Common myeloid progenitor, CD34-positive (primary cell): ENCODE measurements around the gene POC1A.

ENCODE experiments used
- CTCF ChIA-PET: fragments of 350-600 bp; sonication (Branson Sonifier 250); formaldehyde crosslinking; loops from one replicate; lab custom pipeline; 2021; ENCODE audit warnings: antibody characterized with exemption; lab: Charles Lee
- POLR2A ChIA-PET: fragments of 350-600 bp; sonication (Branson Sonifier 250); formaldehyde crosslinking; loops from one replicate; lab custom pipeline; 2021; ENCODE audit warnings: antibody characterized with exemption; lab: Charles Lee
- DNase-seq, 3 donors: peaks; one replicate each; pipeline versions ENCODE4 v3.0.0 to v3.0.0-alpha.2; 2013
- H3K27ac ChIP-seq, 2 experiments: 1 replicate in 1 of 2; 2 replicates in 1 of 2; pipeline ENCODE4 v1.7.0; 2013; ENCODE audit warnings: inconsistent platforms in 2 of 2, low read length in 2 of 2, mild to moderate bottlenecking in 2 of 2, low read depth in 1 of 2, moderate library complexity in 1 of 2; ENCODE audit not compliant: severe bottlenecking in 2 of 2, insufficient read depth in 1 of 2, poor library complexity in 1 of 2
- H3K27me3 ChIP-seq, 5 experiments: replicated peaks in 2 of 5; 1 replicate in 3 of 5; 2 replicates in 2 of 5; pipeline versions ENCODE4 v1.6.1 to v1.7.0; 2013; ENCODE audit warnings: low read length in 4 of 5, mild to moderate bottlenecking in 2 of 5, moderate library complexity in 2 of 5, inconsistent platforms in 1 of 5; ENCODE audit not compliant: insufficient read depth in 5 of 5, control insufficient read depth in 4 of 5
- H3K36me3 ChIP-seq, 4 experiments: 1 replicate in 2 of 4; 2 replicates in 2 of 4; pipeline versions ENCODE4 v1.6.1 to v1.7.0; 2013; ENCODE audit warnings: low read length in 3 of 4, control low read depth in 1 of 4, mild to moderate bottlenecking in 1 of 4; ENCODE audit not compliant: control insufficient read depth in 4 of 4, insufficient read depth in 4 of 4
- H3K4me1 ChIP-seq, 4 experiments: 1 replicate in 3 of 4; 2 replicates in 1 of 4; pipeline versions ENCODE4 v1.6.1 to v1.7.1; 2013; ENCODE audit warnings: low read length in 3 of 4, mild to moderate bottlenecking in 3 of 4, control low read depth in 1 of 4, inconsistent platforms in 1 of 4, moderate library complexity in 1 of 4; ENCODE audit not compliant: control insufficient read depth in 4 of 4, insufficient read depth in 4 of 4; ENCODE audit errors: control extremely low read depth in 1 of 4
- H3K4me3 ChIP-seq, 7 experiments: 1 replicate in 4 of 7; 2 replicates in 3 of 7; pipeline versions ENCODE4 v1.5.1 to v1.7.0; 2013; ENCODE audit warnings: mild to moderate bottlenecking in 7 of 7, low read length in 6 of 7, moderate library complexity in 6 of 7, inconsistent platforms in 2 of 7, low read depth in 2 of 7, control low read depth in 1 of 7; ENCODE audit not compliant: insufficient read depth in 4 of 7, control insufficient read depth in 1 of 7; ENCODE audit errors: extremely low read depth in 1 of 7
- H3K9me3 ChIP-seq, 5 experiments: 1 replicate in 4 of 5; 2 replicates in 1 of 5; pipeline versions ENCODE4 v1.6.1 to v1.7.1; 2013; ENCODE audit warnings: low read length in 4 of 5, mild to moderate bottlenecking in 2 of 5, inconsistent platforms in 1 of 5, low read depth in 1 of 5, moderate library complexity in 1 of 5; ENCODE audit not compliant: control insufficient read depth in 4 of 5, insufficient read depth in 2 of 5; ENCODE audit errors: control extremely low read depth in 1 of 5
- WGBS: methylation state at CpG from one replicate; pipeline ENCODE4 v1.1.5; 2013; ENCODE audit not compliant: insufficient coverage; 5-methylcytosine and 5-hydroxymethylcytosine counted together

Gene POC1A

DNA sequence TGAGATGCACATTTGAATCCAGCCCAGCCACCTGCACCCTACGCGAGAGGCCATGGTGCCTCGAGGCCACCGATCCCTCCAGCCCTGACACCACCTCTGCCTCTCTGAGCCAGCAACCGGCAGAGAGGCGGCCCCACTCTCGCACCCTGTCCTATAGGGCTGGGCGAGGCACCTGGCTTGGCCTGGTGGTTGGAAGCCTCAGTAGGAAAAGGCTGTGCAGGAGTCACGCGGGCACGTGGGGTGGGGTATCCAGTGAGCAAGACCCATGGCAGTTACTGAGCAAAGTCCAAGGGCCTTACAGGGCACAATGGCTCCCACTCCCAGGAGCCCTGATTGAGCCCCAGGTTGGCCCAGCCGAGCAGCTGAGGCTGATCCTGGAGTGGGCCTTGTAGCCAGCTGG lies 85.5 kb downstream of the POC1A start:
- CTCF ChIA-PET = interaction anchor here (0.6 kb wide), 1 partner anchor 16 kb away, joined by 3 read pairs; no protein-coding TSS in a partner anchor
- peaks cover 0 to 26% (median 6%) of the 10 kb centered on the region in 4 experiments for H3K4me1 ChIP-seq
- no peak overlapping the region for H3K27ac ChIP-seq
- no peaks in the 10 kb centered on the region for H3K27me3 ChIP-seq
- peaks cover 0 to 4% (median under 1%) of the 10 kb centered on the region in 4 experiments for H3K36me3 ChIP-seq
- no peak for DNase-seq
- 98% methylated on average over 11 of the region's 12 CpGs for WGBS
- POLR2A ChIA-PET = no interaction called here
- H3K9me3 ChIP-seq = no peaks in the 10 kb centered on the region
- no peak overlapping the region for H3K4me3 ChIP-seq

- Histone ChIP-seq H3K4me3 (no peak overlapping the region), H3K4me1 (peaks cover 0 to 26% (median 6%) of the 10 kb centered on the region in 4 experiments), H3K27ac (no peak overlapping the region), H3K36me3 (no peaks in the 10 kb centered on the region), H3K27me3 (no peaks in the 10 kb centered on the region), H3K9me3 (no peaks in the 10 kb centered on the region)
- POLR2A ChIA-PET = no interaction called here
- CTCF ChIA-PET = no interaction called here
- 98% methylated on average over 9 of the region's 12 CpGs for WGBS
- no peak for DNase-seq
Measured at GRCh38 chr3:52068055-52068571, 86.1 kb downstream of the POC1A start.

DNA sequence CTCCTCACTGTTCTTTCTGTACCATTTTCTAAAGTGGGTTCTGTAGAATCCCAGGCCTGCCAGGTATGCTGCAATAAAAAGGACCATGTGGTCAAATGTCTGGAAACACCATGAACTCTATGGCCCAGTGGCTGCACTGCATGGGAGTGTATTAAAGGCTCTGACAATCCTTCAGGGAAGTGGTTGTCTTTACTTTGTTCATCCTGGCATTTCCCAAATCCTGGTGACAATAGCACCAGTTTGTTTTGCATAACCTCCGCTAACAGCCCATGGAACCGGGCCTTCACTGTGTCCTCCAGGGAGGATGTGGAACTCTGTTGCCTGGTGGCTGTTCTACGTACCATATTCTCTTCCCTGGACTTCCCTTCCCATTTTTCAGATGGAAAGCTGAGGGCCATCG lies 86.7 kb downstream of the POC1A start:
- Histone ChIP-seq H3K27ac (no peak overlapping the region), H3K36me3 (no peaks in the 10 kb centered on the region), H3K9me3 (no peaks in the 10 kb centered on the region), H3K4me3 (no peak overlapping the region), H3K27me3 (no peaks in the 10 kb centered on the region), H3K4me1 (peaks cover 0 to 27% (median 7%) of the 10 kb centered on the region in 4 experiments)
- 96% methylated on average over 3 of the region's 4 CpGs for WGBS
- DNase-seq = no peak
- ChIA-PET CTCF (no interaction called here), POLR2A (interaction anchor here (0.8 kb wide), 1 partner anchor 10 kb away, joined by 3 read pairs; no protein-coding TSS in a partner anchor)

- H3K4me3 ChIP-seq = no peak overlapping the region
- no peak overlapping the region for H3K27ac ChIP-seq
- ChIA-PET POLR2A (interaction anchor here (0.8 kb wide), 1 partner anchor 10 kb away, joined by 3 read pairs; no protein-coding TSS in a partner anchor), CTCF (interaction anchor here (1.6 to 1.7 kb wide), 2 partner anchors 14 to 55 kb away, joined by 3 to 5 read pairs; no protein-coding TSS in a partner anchor)
- no peaks in the 10 kb centered on the region for H3K36me3 ChIP-seq
- no peak for DNase-seq
- 99% methylated on average over 8 of the region's 8 CpGs for WGBS
- H3K4me1 ChIP-seq = peaks cover 0 to 28% (median 9%) of the 10 kb centered on the region in 4 experiments
- no peaks in the 10 kb centered on the region for H3K27me3 ChIP-seq
- no peaks in the 10 kb centered on the region for H3K9me3 ChIP-seq
Measured at GRCh38 chr3:52067046-52067445, 87.2 kb downstream of the POC1A start.

- ChIA-PET CTCF (interaction anchor here (1.3 to 1.7 kb wide), 2 partner anchors 53 to 78 kb away, joined by 3 to 5 read pairs; no protein-coding TSS in a partner anchor), POLR2A (no interaction called here)
- no peak overlapping the region for H3K27ac ChIP-seq
Measured at GRCh38 chr3:52065264-52065756, 88.9 kb downstream of the POC1A start.

DNA sequence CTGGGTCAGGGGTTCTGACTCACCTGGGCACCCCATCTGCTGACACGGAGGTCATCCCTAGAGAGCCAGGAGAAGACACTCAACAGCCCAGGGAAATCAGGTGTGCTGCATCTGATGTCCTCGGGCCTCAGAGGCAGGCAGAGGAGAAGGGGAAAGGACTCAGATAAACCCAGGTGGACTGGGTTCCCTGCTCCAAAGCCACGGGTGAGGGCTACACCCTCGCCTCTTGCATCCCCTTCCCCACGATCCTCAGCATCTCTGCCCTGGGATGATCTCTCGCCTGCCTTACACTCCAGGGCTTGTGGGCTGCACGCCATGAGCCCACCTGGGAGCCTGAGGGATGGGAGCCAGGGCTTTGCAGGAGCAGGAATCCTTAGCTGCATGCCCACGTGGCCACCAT lies 89.7 kb downstream of the POC1A start:
- H3K9me3 ChIP-seq = no peaks in the 10 kb centered on the region
- ChIA-PET POLR2A (no interaction called here), CTCF (no interaction called here)
- H3K27me3 ChIP-seq = no peaks in the 10 kb centered on the region
- DNase-seq = no peak
- WGBS = 100% methylated on average over 7 of the region's 8 CpGs
- peaks cover 0 to 10% (median 3%) of the 10 kb centered on the region in 4 experiments for H3K4me1 ChIP-seq
- no peak overlapping the region for H3K27ac ChIP-seq
- H3K36me3 ChIP-seq = no peaks in the 10 kb centered on the region
- no peak overlapping the region for H3K4me3 ChIP-seq

More at GRCh38 chr3:52065264-52065756, 88.9 kb downstream of the POC1A start:
- peaks cover 0 to 16% (median 4%) of the 10 kb centered on the region in 4 experiments for H3K4me1 ChIP-seq
- H3K9me3 ChIP-seq = no peaks in the 10 kb centered on the region
- no peak for DNase-seq
- no peak overlapping the region for H3K4me3 ChIP-seq
- H3K36me3 ChIP-seq = no peaks in the 10 kb centered on the region
- no peaks in the 10 kb centered on the region for H3K27me3 ChIP-seq
- 52% methylated on average over 12 of the region's 12 CpGs for WGBS

- POLR2A ChIA-PET = no interaction called here
Measured at GRCh38 chr3:52063026-52063723, 91.0 kb downstream of the POC1A start.

More at GRCh38 chr3:52063026-52063723, 91.0 kb downstream of the POC1A start:
- Histone ChIP-seq H3K27me3 (no peaks in the 10 kb centered on the region), H3K36me3 (no peaks in the 10 kb centered on the region), H3K4me1 (peaks cover 0 to 10% (median 3%) of the 10 kb centered on the region in 4 experiments), H3K9me3 (no peaks in the 10 kb centered on the region), H3K27ac (no peak overlapping the region), H3K4me3 (no peak overlapping the region)
- WGBS = 93% methylated on average over 14 of the region's 14 CpGs
- CTCF ChIA-PET = interaction anchor here (1.2 to 1.7 kb wide), 3 partner anchors 11 to 22 kb away, joined by 3 read pairs; no protein-coding TSS in a partner anchor
- no peak for DNase-seq
